Gastroesophageal sphincter (tissue), 3 donors: ENCODE data around the gene VAMP8.

Experiments
- EP300 ChIP-seq: sonication (generic); formaldehyde crosslinking; IDR thresholded peaks from one replicate; pipeline ENCODE4 v1.6.1; 2017; ENCODE audit warnings: antibody characterized with exemption, mild to moderate bottlenecking
- POLR2AphosphoS5 ChIP-seq: sonication (generic); formaldehyde crosslinking; IDR thresholded peaks from one replicate; pipeline ENCODE4 v1.6.1; 2017; ENCODE audit warnings: antibody characterized with exemption
- TF ChIP-seq, protein P1 (sequence below), 4 experiments: fragments of 200-600 bp in 2 of 4; fragments of 450-650 bp in 2 of 4; sonication (generic) in 1 of 4; IDR thresholded peaks; one replicate each; pipeline ENCODE4 v1.5.1; 2017 to 2019; ENCODE audit warnings: antibody characterized with exemption in 4 of 4, mild to moderate bottlenecking in 2 of 4, moderate library complexity in 2 of 4

DNA sequence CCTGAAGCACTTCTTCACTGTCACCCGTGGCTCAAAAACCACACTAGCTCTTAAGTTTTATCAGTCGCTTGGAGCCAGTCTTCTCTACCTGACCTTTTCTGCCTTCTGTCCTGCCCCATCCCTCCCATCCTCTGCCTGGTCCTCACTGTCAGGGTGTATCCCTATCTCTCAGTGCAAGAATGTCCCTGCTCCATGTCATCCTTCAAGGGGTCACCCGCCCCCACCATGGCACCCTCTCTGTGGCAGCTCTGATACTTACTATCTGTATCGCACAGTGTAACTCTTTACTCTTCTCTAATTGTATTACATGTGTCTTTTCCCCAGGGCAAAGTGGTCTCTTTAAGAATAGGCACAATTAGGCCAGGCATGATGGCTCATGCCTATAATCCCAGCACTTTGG lies 11.3 kb downstream of the VAMP8 start:
- TF ChIP-seq, protein P1, sequence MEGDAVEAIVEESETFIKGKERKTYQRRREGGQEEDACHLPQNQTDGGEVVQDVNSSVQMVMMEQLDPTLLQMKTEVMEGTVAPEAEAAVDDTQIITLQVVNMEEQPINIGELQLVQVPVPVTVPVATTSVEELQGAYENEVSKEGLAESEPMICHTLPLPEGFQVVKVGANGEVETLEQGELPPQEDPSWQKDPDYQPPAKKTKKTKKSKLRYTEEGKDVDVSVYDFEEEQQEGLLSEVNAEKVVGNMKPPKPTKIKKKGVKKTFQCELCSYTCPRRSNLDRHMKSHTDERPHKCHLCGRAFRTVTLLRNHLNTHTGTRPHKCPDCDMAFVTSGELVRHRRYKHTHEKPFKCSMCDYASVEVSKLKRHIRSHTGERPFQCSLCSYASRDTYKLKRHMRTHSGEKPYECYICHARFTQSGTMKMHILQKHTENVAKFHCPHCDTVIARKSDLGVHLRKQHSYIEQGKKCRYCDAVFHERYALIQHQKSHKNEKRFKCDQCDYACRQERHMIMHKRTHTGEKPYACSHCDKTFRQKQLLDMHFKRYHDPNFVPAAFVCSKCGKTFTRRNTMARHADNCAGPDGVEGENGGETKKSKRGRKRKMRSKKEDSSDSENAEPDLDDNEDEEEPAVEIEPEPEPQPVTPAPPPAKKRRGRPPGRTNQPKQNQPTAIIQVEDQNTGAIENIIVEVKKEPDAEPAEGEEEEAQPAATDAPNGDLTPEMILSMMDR (IDR thresholded peaks at IDR 0.05), result no peak
- TF ChIP-seq POLR2AphosphoS5 (no peak), EP300 (no peak)
